Endothelial cell of umbilical vein (primary cell): ENCODE results near the gene WAC. TPM values are rescaled to one million over a fixed set of nuclear protein-coding genes. Genes with fewer than 3 reads are reported as not detected.
"Not testable (repeated sequence)": the region's sequence is repeated elsewhere in the genome, so short reads cannot be mapped to it uniquely, and the experiment has no call there.

Experiments used
- BruUV-seq: library from RNA; stranded (reverse); fragments of 400-500 nt; replicated peaks from 2 replicates; lab custom pipeline; 2021; lab: Mats Ljungman, UMichigan
- CTCF ChIA-PET: fragments of 300-600, 350-600 bp; sonication (Branson Sonifier 250); formaldehyde crosslinking; loops from one replicate; lab custom pipeline; 2021; ENCODE audit warnings: antibody characterized with exemption, inconsistent platforms; lab: Charles Lee
- POLR2A ChIA-PET: fragments of 300-600, 350-600 bp; sonication (Branson Sonifier 250); formaldehyde crosslinking; loops from one replicate; lab custom pipeline; 2021; ENCODE audit warnings: antibody characterized with exemption, inconsistent platforms; lab: Charles Lee
- DNase-seq: peaks from one replicate; pipeline ENCODE4 v3.0.0-alpha.2; 2011; ENCODE audit warnings: low read depth, low spot score
- FAIRE-seq: peaks from 2 replicates; lab custom pipeline; 2011; peaks lifted over from hg19 to GRCh38; lab: Jason Lieb, UNC
- H2AFZ ChIP-seq: 2 replicates; pipeline ENCODE4 v1.6.0; 2012; ENCODE audit warnings: low read depth, low read length, control low read depth, inconsistent platforms
- H3K27ac ChIP-seq: 2 replicates; pipeline ENCODE4 v1.5.1; 2011; ENCODE audit warnings: low read depth, mild to moderate bottlenecking, control low read depth, low read length, moderate library complexity; ENCODE audit not compliant: insufficient read depth
- H3K27me3 ChIP-seq, 2 experiments: 2 replicates each; pipeline versions ENCODE4 v1.6.0 to v1.6.1; 2011; ENCODE audit warnings: low read length in 2 of 2, mixed read lengths in 1 of 2; ENCODE audit not compliant: control insufficient read depth in 2 of 2, insufficient read depth in 2 of 2
- H3K36me3 ChIP-seq, 2 experiments: 2 replicates in 1 of 2; 3 replicates in 1 of 2; pipeline ENCODE4 v1.5.1; 2011; ENCODE audit warnings: low read length in 2 of 2, mild to moderate bottlenecking in 1 of 2, moderate library complexity in 1 of 2; ENCODE audit not compliant: control insufficient read depth in 2 of 2, insufficient read depth in 2 of 2; ENCODE audit errors: extremely low read depth in 1 of 2
- H3K4me1 ChIP-seq: 3 replicates; pipeline ENCODE4 v1.5.1; 2011; ENCODE audit warnings: mild to moderate bottlenecking, low read length; ENCODE audit not compliant: control insufficient read depth, insufficient read depth; ENCODE audit errors: extremely low read depth
- H3K4me2 ChIP-seq: 2 replicates; pipeline ENCODE4 v1.6.1; 2011; ENCODE audit warnings: low read length, control low read depth, mixed read lengths; ENCODE audit not compliant: insufficient read depth
- H3K4me3 ChIP-seq, 3 experiments: fragments of 200-600 bp in 1 of 3; sonication (generic), shearing (Covaris generic) in 1 of 3; replicated peaks in 1 of 3; 2 replicates each; pipeline ENCODE4 v1.5.1; 2011 to 2016; ENCODE audit warnings: control low read depth in 3 of 3, low read length in 3 of 3, mild to moderate bottlenecking in 2 of 3, inconsistent platforms in 1 of 3, low read depth in 1 of 3, moderate library complexity in 1 of 3; ENCODE audit not compliant: insufficient read depth in 1 of 3
- H3K79me2 ChIP-seq: 2 replicates; pipeline ENCODE4 v1.6.0; 2012; ENCODE audit warnings: low read length, inconsistent platforms; ENCODE audit not compliant: control insufficient read depth, insufficient read depth
- H3K9ac ChIP-seq: replicated peaks from 2 replicates; pipeline ENCODE3; 2011; ENCODE audit warnings: low read length, control low read depth; ENCODE audit not compliant: insufficient read depth; ENCODE audit errors: extremely low read depth
- H3K9me1 ChIP-seq: replicated peaks from 3 replicates; pipeline ENCODE4 v1.6.0; 2011; ENCODE audit warnings: mild to moderate bottlenecking, low read length; ENCODE audit not compliant: control insufficient read depth, insufficient read depth; ENCODE audit errors: extremely low read depth
- H3K9me3 ChIP-seq: replicated peaks from 2 replicates; pipeline ENCODE4 v1.5.1; 2012; ENCODE audit warnings: low read length, inconsistent platforms; ENCODE audit not compliant: control insufficient read depth, insufficient read depth
- H4K20me1 ChIP-seq: replicated peaks from 2 replicates; pipeline ENCODE3; 2011; ENCODE audit warnings: mild to moderate bottlenecking, low read length; ENCODE audit not compliant: control insufficient read depth, insufficient read depth; ENCODE audit errors: extremely low read depth
- CTCF ChIP-seq, 2 donors: IDR thresholded peaks; 1 replicate in 1 of 2; 2 replicates in 1 of 2; pipeline ENCODE4 v1.5.1; 2011; ENCODE audit warnings: low read length in 2 of 2, mild to moderate bottlenecking in 2 of 2, moderate library complexity in 2 of 2, control low read depth in 1 of 2, inconsistent platforms in 1 of 2, low read depth in 1 of 2; ENCODE audit not compliant: insufficient read depth in 1 of 2; ENCODE audit errors: extremely low read depth in 1 of 2
- EZH2 ChIP-seq: IDR thresholded peaks from 2 replicates; pipeline ENCODE4 v1.6.1; 2012; ENCODE audit warnings: borderline replicate concordance, low read depth, mild to moderate bottlenecking, moderate library complexity, low read length, inconsistent platforms; ENCODE audit not compliant: severe bottlenecking
- FOS ChIP-seq: IDR thresholded peaks from 2 replicates; pipeline ENCODE4 v1.6.1; 2011; ENCODE audit warnings: mild to moderate bottlenecking, low read length, moderate library complexity, borderline replicate concordance; ENCODE audit not compliant: insufficient read depth
- GATA2 ChIP-seq: IDR thresholded peaks from 2 replicates; pipeline ENCODE4 v1.7.0; 2011; ENCODE audit warnings: low read depth, mild to moderate bottlenecking, moderate library complexity, mixed read lengths, low read length; ENCODE audit not compliant: insufficient read length, insufficient read depth
- JUN ChIP-seq: IDR thresholded peaks from 2 replicates; pipeline ENCODE4 v1.6.1; 2011; ENCODE audit warnings: borderline replicate concordance, low read depth; ENCODE audit not compliant: insufficient read length, insufficient read depth
- MAX ChIP-seq: IDR thresholded peaks from 2 replicates; pipeline ENCODE4 v1.6.1; 2011; ENCODE audit not compliant: insufficient read depth, insufficient read length
- MYC ChIP-seq: IDR thresholded peaks from one replicate; pipeline ENCODE4 v1.6.1; 2011; ENCODE audit warnings: mild to moderate bottlenecking, low read depth, low read length
- POLR2A ChIP-seq: IDR thresholded peaks from 2 replicates; pipeline ENCODE4 v1.6.1; 2012; ENCODE audit warnings: low read depth, mild to moderate bottlenecking, control low read depth, low read length
- POLR2AphosphoS5 ChIP-seq: IDR thresholded peaks from 2 replicates; pipeline ENCODE4 v1.6.1; 2012; ENCODE audit warnings: low read depth, mild to moderate bottlenecking, control low read depth, low read length, moderate library complexity; ENCODE audit not compliant: insufficient read depth
- dilution Hi-C: fragments of 300-500 bp; cut with MboI; formaldehyde crosslinking; loops from one replicate; pipeline ENCODE4 v1.15.0; 2019; ENCODE audit warnings: low sequenced_read_pairs; ENCODE audit not compliant: extremely low pct_ligation_motif_present
- intact Hi-C: fragments of 100-400 bp; cut with micrococcal nuclease; formaldehyde crosslinking; loops from one replicate; pipeline ENCODE4 v1.10.0; 2022
- polyA plus RNA-seq, 4 experiments: library from polyadenylated mRNA; depleted of rRNA in 3 of 4; stranded (reverse) in 3 of 4; unstranded in 1 of 4; fragments of >200 nt; gene quantifications; 2 replicates each; pipeline versions ENCODE4 v1.2.1 to v1.2.3, GENCODE V29; 2011 to 2012; ENCODE audit warnings: missing spikeins in 1 of 4
- total RNA-seq: library from RNA; stranded (reverse); gene quantifications from 2 replicates; pipeline ENCODE4 v1.2.3, GENCODE V29; 2021

The WAC gene
- total and polyA plus RNA-seq, 2 donors (not counting 3 experiments of a cell fraction or from before 2014, with no cell fraction given) = 49.2 to 101 TPM

GRCh38 chr10:28606568-28606967 lies 73.7 kb downstream of the WAC start:
- H4K20me1 ChIP-seq = peaks cover 12% of the 10 kb centered on the region
- H3K79me2 ChIP-seq = peaks cover 73% of the 10 kb centered on the region
- no peak overlapping the region for H3K9ac ChIP-seq
- intact Hi-C loops = no loop called here
- DNase-seq (no peak), FAIRE-seq (no peak)
- H2AFZ ChIP-seq = no peak overlapping the region
- H3K27ac ChIP-seq = no peak overlapping the region
- no peak overlapping the region for H3K4me2 ChIP-seq
- no peak overlapping the region for H3K4me3 ChIP-seq
- CTCF ChIA-PET = interaction anchor here (1.6 kb wide), 1 partner anchor 17 kb away, joined by 5 read pairs; no protein-coding TSS in a partner anchor
- dilution Hi-C loops = no loop called here
- H3K4me1 ChIP-seq = no peaks in the 10 kb centered on the region
- H3K27me3 ChIP-seq = no peaks in the 10 kb centered on the region
- BruUV-seq = no TSS peak
- H3K9me3 ChIP-seq = no peaks in the 10 kb centered on the region
- H3K9me1 ChIP-seq = no peaks in the 10 kb centered on the region
- POLR2A ChIA-PET = no interaction called here
- peaks cover 9 to 19% of the 10 kb centered on the region in 2 experiments for H3K36me3 ChIP-seq
- TF ChIP-seq MAX (no peak), POLR2A (no peak), GATA2 (no peak), MYC (no peak), EZH2 (no peak), FOS (no peak), CTCF (IDR thresholded peaks at IDR 0.05; ENCODE audit: extremely low read depth in 1 of 2, insufficient read depth in 1 of 2, low read depth in 1 of 2, low read length in 2 of 2) (no peak), JUN (no peak), POLR2AphosphoS5 (no peak)

- H2AFZ ChIP-seq, H4K20me1 ChIP-seq, H3K4me3 ChIP-seq, POLR2A ChIA-PET, H3K9me1 ChIP-seq, dilution Hi-C loops, FAIRE-seq, H3K9me3 ChIP-seq, H3K4me2 ChIP-seq, DNase-seq, H3K27ac ChIP-seq, H3K9ac ChIP-seq, BruUV-seq, H3K4me1 ChIP-seq, H3K27me3 ChIP-seq: not testable (repeated sequence)
- CTCF ChIA-PET = interaction anchor here (1.6 to 1.8 kb wide), 2 partner anchors 18 to 63 kb away, joined by 3 to 5 read pairs; no protein-coding TSS in a partner anchor
- peaks cover 58% of the 10 kb centered on the region for H3K79me2 ChIP-seq
- H3K36me3 ChIP-seq = peaks cover 24 to 33% of the 10 kb centered on the region in 2 experiments
- intact Hi-C loops = loop anchor here (5.0 kb wide), 1 partner anchor 72 kb away; no protein-coding TSS in a partner anchor
Observed at GRCh38 chr10:28609636-28610035, 76.7 kb downstream of the WAC start.
